ENCODE measurements around the gene LCK.
"Not testable (repeated sequence)": the region's sequence is repeated elsewhere in the genome, so short reads cannot be mapped to it uniquely, and the experiment has no call there.

Gene LCK

DNA sequence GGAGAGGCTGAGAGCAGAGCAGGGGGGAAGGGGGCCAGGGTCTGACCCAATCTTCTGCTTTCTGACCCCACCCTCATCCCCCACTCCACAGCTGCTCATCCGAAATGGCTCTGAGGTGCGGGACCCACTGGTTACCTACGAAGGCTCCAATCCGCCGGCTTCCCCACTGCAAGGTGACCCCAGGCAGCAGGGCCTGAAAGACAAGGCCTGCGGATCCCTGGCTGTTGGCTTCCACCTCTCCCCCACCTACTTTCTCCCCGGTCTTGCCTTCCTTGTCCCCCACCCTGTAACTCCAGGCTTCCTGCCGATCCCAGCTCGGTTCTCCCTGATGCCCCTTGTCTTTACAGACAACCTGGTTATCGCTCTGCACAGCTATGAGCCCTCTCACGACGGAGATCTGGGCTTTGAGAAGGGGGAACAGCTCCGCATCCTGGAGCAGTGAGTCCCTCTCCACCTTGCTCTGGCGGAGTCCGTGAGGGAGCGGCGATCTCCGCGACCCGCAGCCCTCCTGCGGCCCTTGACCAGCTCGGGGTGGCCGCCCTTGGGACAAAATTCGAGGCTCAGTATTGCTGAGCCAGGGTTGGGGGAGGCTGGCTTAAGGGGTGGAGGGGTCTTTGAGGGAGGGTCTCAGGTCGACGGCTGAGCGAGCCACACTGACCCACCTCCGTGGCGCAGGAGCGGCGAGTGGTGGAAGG lies 23.7 kb downstream of the LCK start:
- DNase-seq = no peak

DNA sequence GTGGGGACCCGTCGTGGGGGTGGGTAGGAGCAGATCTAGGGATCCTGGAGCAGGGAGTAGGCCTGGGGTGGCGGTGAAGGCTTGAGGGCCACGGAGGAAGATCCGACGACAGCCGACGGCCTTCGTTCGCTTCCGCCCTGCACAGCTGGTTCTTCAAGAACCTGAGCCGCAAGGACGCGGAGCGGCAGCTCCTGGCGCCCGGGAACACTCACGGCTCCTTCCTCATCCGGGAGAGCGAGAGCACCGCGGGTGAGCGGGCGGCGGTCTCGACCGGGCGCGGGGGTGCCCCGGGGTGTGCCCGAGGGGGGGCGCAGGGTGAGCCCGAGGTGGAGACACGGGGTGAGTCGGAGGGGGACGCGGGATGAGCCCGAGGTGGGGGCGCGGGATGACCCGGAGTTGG lies 24.4 kb downstream of the LCK start:
- peak; percentile 86 for DNase-seq

DNA sequence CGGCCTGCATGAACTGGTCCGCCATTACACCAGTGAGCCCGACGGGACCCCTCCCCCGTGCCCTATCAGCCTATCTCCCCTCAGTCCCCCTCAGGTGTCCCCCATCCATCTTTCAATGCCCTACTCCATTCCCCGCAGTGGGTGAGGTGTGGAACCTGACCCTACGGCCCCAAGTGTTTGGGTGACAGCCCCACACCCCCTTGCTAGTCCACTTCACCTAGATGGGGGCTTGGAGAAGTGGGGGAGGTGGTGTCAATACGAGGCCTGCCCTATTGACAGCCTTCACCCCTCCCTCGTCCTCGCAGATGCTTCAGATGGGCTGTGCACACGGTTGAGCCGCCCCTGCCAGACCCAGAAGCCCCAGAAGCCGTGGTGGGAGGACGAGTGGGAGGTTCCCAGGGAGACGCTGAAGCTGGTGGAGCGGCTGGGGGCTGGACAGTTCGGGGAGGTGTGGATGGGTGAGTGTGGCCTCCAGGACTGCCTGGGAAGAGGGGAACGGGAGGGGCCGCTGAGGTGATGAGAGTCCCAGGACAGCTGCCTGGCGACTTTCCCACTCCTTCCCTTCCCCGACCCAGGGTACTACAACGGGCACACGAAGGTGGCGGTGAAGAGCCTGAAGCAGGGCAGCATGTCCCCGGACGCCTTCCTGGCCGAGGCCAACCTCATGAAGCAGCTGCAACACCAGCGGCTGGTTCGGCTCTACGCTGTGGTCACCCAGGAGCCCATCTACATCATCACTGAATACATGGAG lies 25.1 kb downstream of the LCK start:
- DNase-seq = no peak

GRCh38 chr1:32284777-32285176 lies 33.7 kb downstream of the LCK start:
- not testable (repeated sequence) for DNase-seq

GRCh38 chr1:32285658-32286057 lies 34.6 kb downstream of the LCK start:
- no peak for DNase-seq

GRCh38 chr1:32286763-32287162 lies 35.7 kb downstream of the LCK start:
- no peak for DNase-seq

DNA sequence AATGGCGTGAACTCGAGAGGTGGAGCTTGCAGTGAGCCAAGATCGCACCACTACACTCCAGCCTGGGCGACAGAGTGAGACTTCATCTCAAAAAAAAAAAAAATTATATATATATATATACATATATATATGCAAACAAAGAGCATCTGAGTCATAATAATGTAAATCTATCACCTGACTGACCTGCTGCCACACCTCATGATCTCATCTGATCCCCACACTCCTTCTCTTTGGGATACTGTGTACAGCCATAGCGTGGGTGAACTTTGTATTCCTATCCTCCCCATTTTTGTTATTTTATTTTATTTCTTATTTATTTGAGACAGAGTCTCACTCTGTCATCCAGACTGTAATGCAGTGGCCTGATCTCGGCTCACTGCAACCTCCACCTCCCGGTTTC lies 38.2 kb downstream of the LCK start:
- peak; percentile 72 for DNase-seq

DNA sequence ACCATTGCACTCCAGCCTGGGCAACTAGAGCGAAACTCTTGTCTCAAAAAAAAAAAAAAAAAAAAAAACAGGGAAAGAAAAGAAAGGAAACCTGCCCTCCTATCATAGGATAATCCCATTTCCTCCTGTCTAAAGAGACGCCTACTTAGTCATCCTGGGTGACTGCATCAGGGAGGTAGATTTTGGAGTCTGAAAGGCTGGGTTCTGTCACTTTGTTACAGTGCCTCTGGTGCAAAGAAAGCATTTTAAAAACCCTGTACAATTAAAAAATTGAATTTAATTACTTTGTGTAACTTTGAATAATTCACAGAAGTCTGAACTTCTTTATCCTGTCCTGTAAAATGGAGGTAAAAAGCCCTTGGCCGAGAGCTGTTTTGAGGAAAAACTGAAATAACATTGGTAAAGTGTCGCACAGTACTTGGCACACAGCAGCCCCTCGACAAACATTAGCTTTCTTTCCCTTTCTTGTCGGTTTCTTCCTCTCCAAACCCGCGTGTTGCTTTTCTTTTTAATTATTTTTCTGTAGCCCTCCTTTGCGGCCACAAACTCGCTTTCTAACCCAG lies 40.2 kb downstream of the LCK start:
- peak; percentile 89 for DNase-seq

- peak; percentile 99 for DNase-seq
Observed at GRCh38 chr1:32291708-32292538, 40.9 kb downstream of the LCK start, which contains the start of gene HDAC1. HDAC1 (plus strand) TSS chr1:32292083; CDS start chr1:32292170, 87 bp downstream.

GRCh38 chr1:32298211-32298610 lies 47.1 kb downstream of the LCK start:
- DNase-seq = not testable (repeated sequence)

- DNase-seq = no peak
Observed at GRCh38 chr1:32299327-32299726, 48.3 kb downstream of the LCK start.

- no peak for DNase-seq
Observed at GRCh38 chr1:32303358-32303757, 52.3 kb downstream of the LCK start.

GRCh38 chr1:32303997-32304622 lies 53.0 kb downstream of the LCK start:
- DNase-seq = no peak

- DNase-seq = no peak
Observed at GRCh38 chr1:32305310-32305709, 54.2 kb downstream of the LCK start.

DNA sequence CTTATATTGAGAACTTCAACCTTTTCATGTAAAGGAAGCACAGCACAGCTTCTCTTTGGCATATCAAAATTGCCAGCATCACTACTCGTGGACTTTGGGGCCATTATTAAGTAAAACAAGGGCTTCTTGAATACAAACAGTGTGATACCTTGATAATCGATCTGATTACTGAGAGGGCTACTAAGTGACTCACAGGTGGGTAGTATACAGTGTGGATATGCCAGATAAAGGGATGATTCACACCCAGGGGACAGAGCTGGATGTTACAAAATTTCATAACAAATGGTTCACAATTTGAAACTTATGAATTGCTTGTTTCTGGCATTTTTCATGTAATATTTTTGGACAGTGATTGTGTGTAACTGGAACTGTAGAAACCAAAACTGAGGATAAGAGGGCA lies 56.3 kb downstream of the LCK start:
- DNase-seq = no peak

- DNase-seq = peak; percentile 24
Observed at GRCh38 chr1:32309960-32310359, 58.9 kb downstream of the LCK start.

GRCh38 chr1:32311709-32312393 lies 60.8 kb downstream of the LCK start:
- no peak for DNase-seq

- no peak for DNase-seq
Observed at GRCh38 chr1:32316903-32317277, 65.8 kb downstream of the LCK start.

DNA sequence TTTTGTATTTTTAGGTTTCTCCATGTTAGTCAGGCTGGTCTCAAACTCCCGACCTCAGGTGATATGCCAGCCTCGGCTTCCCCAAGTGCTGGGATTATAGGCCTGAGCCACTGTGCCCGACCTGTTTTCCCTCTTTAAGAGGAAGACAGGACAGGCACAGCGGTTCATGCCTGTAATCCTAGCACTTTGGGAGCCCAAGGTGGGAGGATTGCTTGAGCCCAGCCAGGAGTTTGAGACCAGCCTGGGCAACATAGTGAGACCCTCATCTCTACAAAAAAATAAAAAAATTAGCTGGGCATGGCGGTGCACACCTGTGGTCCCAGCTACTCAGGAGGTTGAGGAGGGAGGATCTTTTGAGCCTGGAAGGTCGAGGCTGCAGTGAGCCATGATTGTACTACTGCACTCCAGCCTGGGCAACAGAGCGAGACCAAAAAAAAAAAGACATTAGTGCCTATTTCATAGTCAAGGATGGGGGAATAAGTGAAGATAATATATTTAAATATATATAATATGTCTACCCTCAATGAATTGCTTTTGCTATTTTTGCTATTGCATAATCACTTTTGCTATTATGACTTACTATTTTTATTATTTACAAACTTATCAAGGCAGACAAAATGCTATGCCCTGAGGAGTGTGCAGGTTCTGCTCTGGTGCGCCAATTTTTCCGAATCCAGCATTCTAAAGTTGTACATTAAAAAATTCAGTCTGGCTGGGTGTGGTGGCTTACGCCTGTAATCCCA lies 67.2 kb downstream of the LCK start:
- no peak for DNase-seq

DNA sequence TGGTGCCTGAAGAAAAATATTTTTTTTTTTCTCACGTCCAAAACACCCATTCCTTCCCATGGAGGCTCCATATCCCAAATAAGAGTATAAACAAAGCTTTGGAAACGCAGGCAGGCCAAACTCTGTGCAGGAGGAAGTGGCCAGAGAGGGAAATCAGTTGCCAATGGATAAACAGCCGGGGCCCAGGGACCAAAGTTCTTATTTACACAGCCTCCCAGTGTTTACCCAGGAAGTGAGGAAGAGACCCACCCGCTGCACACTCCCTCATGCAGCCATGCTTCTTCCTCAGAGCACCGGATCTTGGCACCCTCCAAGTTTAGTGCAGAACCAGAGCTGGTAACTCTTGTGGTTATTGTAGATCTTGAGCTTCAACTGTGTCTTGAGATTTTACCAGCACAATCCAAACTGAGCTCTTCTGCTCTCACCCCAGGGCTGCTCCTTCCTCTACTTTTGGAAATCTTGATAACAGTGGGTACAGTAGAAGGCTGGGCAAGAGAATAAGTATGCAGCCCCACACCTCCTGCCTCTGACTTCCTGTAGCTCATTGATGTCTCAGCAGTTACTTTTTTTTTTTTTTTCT lies 70.7 kb downstream of the LCK start:
- peak; percentile 87 for DNase-seq

DNA sequence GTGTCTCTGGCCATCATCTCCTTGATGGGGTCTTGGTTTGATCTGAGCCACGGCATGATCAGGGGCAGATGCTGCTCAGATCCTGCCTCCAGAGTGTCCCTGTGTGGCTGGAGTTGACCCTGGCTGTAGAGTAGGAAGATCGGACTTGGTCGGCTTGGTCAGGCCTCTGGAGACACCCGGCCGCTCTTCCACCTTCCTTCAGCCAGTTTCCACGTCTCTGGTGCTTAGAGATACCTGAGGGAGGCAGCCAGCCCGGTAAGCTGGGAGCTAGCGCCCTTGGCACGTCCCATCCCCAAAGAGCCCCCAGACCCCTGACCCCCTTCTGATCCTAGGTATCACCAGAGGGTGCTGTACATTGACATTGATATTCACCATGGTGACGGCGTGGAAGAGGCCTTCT lies 76.1 kb downstream of the LCK start:
- DNase-seq = no peak

All from DMS53 (cell line).